Breast epithelium (tissue), 3 donors: ENCODE data around the gene NR3C2.

Experiments used
- CTCF ChIP-seq, 3 donors: fragments of 450-650 bp; IDR thresholded peaks; one replicate each; pipeline ENCODE4 v1.5.1; 2016 to 2017; ENCODE audit warnings: antibody characterized with exemption in 3 of 3, mild to moderate bottlenecking in 3 of 3, moderate library complexity in 3 of 3
- POLR2A ChIP-seq: fragments of 450-650 bp; IDR thresholded peaks from one replicate; pipeline ENCODE4 v1.6.1; 2016; ENCODE audit warnings: antibody characterized with exemption, mild to moderate bottlenecking, moderate library complexity

- no peak for TF ChIP-seq CTCF (IDR thresholded peaks at IDR 0.05)
- no peak for TF ChIP-seq POLR2A
Observed at GRCh38 chr4:148034813-148035212, 407.4 kb downstream of the NR3C2 start.
